ENCODE measurements around the gene ARAP1. TPM values are rescaled to one million over a fixed set of nuclear protein-coding genes. Genes with fewer than 3 reads are reported as not detected.

The ARAP1 gene
- total RNA-seq, 3 donors from 2014 or later, result 52.3 to 58.1 (median 52.8) TPM

- H3K9me3 Mint-ChIP-seq, result no peaks in the 10 kb centered on the region
- DNase-seq (no peak), ATAC-seq (no peak)
- no peak overlapping the region for H3K4me3 Mint-ChIP-seq
- H3K27me3 Mint-ChIP-seq (ENCODE audit: low read depth), result no peaks in the 10 kb centered on the region
- H3K36me3 Mint-ChIP-seq (ENCODE audit: insufficient read depth), result no peaks in the 10 kb centered on the region
- H3K4me1 Mint-ChIP-seq (ENCODE audit: low read depth), result peaks cover under 1% of the 10 kb centered on the region
Measured at GRCh38 chr11:72774499-72774898, 22.3 kb upstream of the ARAP1 start.

- H3K4me3 Mint-ChIP-seq, result no peak overlapping the region
- H3K36me3 Mint-ChIP-seq (ENCODE audit: insufficient read depth), result no peaks in the 10 kb centered on the region
- no peaks in the 10 kb centered on the region for H3K9me3 Mint-ChIP-seq
- H3K27me3 Mint-ChIP-seq (ENCODE audit: low read depth), result no peaks in the 10 kb centered on the region
- DNase-seq (no peak), ATAC-seq (no peak)
- H3K4me1 Mint-ChIP-seq (ENCODE audit: low read depth), result no peaks in the 10 kb centered on the region
Measured at GRCh38 chr11:72773696-72774095, 21.5 kb upstream of the ARAP1 start.

DNA sequence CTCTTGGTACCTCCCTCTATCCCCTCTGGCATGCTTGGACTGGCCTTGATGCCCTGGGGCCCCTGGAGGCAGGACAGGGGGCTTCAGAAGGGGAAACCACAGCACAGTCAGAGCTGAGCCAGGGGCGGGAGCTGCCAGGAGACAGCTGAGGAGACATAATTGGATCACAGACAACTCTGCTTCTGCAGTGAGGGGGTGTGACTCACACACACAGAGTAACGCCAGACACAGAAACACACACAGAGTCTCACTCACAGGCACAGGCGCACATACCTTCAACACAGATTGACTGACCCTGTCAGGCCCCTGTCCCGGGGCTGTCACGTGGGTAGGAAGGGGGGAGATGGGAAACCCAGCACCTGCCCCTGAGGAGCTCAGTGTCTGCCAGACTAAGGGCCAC, 21.1 kb upstream of the ARAP1 start:
- no peak for ATAC-seq
- no peaks in the 10 kb centered on the region for H3K27me3 Mint-ChIP-seq (ENCODE audit: low read depth)
- no peak overlapping the region for H3K4me3 Mint-ChIP-seq
- no peaks in the 10 kb centered on the region for H3K36me3 Mint-ChIP-seq (ENCODE audit: insufficient read depth)
- no peak for DNase-seq
- no peaks in the 10 kb centered on the region for H3K4me1 Mint-ChIP-seq (ENCODE audit: low read depth)
- no peaks in the 10 kb centered on the region for H3K9me3 Mint-ChIP-seq

DNA sequence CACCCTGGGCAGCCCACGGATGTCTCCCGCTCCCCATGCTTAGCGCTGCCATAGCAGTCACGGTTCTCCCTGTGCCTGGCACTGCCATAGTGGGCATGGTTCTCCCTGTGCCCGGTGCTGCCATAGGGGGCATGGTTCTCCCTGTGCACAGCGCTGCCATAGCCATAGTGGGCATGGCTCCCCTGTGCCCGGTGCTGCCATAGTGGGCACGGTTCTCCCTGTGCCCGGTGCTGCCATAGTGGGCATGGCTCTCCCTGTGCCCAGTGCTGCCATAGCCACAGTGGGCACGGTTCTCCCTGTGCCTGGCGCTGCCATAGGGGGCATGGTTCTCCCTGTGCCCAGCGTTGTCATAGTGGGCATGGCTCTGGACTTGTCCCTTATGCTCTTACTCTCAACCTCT, 19.9 kb upstream of the ARAP1 start:
- no peaks in the 10 kb centered on the region for H3K36me3 Mint-ChIP-seq (ENCODE audit: insufficient read depth)
- H3K4me3 Mint-ChIP-seq, result no peak overlapping the region
- no peaks in the 10 kb centered on the region for H3K27me3 Mint-ChIP-seq (ENCODE audit: low read depth)
- ATAC-seq, result no peak
- H3K9me3 Mint-ChIP-seq, result no peaks in the 10 kb centered on the region
- H3K4me1 Mint-ChIP-seq (ENCODE audit: low read depth), result no peaks in the 10 kb centered on the region
- DNase-seq, result no peak

- Mint-ChIP-seq H3K27me3 (ENCODE audit: low read depth) (no peaks in the 10 kb centered on the region), H3K4me1 (ENCODE audit: low read depth) (no peaks in the 10 kb centered on the region), H3K4me3 (no peak overlapping the region), H3K36me3 (ENCODE audit: insufficient read depth) (no peaks in the 10 kb centered on the region), H3K9me3 (no peaks in the 10 kb centered on the region)
- ATAC-seq, result no peak
- DNase-seq, result no peak
Measured at GRCh38 chr11:72771507-72771906, 19.3 kb upstream of the ARAP1 start.

DNA sequence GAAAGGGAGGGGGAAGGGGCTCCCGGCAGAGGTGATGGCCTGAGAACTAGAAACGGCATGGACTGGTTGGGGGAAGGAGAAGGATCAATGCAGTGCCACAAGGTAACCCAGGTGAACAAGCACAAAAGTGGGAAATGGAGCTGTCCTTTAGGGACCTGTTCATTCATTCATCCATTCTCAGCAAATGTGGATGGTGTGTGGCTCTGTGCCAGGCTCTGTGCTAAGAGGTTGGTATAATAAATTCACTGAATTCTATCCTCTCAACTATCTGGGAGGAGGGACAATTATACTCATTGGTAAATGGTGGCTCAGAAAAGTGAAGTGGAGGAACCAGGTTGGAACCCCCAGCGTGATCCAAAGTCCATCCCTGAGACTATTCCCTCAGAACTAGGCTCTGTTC, 18.6 kb upstream of the ARAP1 start:
- H3K9me3 Mint-ChIP-seq, result no peaks in the 10 kb centered on the region
- no peaks in the 10 kb centered on the region for H3K36me3 Mint-ChIP-seq (ENCODE audit: insufficient read depth)
- no peaks in the 10 kb centered on the region for H3K27me3 Mint-ChIP-seq (ENCODE audit: low read depth)
- ATAC-seq (no peak), DNase-seq (no peak)
- no peaks in the 10 kb centered on the region for H3K4me1 Mint-ChIP-seq (ENCODE audit: low read depth)
- no peak overlapping the region for H3K4me3 Mint-ChIP-seq

- ATAC-seq (no peak), DNase-seq (no peak)
- no peaks in the 10 kb centered on the region for H3K4me1 Mint-ChIP-seq (ENCODE audit: low read depth)
- no peak overlapping the region for H3K4me3 Mint-ChIP-seq
- H3K36me3 Mint-ChIP-seq (ENCODE audit: insufficient read depth), result no peaks in the 10 kb centered on the region
- H3K9me3 Mint-ChIP-seq, result no peaks in the 10 kb centered on the region
- no peaks in the 10 kb centered on the region for H3K27me3 Mint-ChIP-seq (ENCODE audit: low read depth)
Measured at GRCh38 chr11:72769680-72770079, 17.5 kb upstream of the ARAP1 start.

DNA sequence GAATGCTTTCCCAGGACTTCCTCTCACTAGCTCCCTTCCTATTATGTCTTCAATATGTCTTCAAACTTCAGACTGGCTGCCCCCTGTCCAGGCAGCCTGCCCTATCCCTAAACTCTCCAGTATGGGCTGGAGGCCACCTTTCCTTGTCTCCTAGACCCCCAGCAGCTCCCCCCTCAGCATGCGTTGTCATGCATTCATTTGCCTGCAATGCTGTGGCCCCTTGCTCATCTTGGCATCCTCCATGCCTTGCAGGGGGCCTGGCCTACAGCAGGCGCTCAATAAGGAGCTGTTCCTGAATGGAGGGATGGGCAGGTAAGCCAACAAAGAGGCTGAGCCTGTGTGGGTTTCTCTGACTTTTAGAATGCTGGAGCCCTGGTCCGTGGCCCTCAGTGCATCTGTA, 16.4 kb upstream of the ARAP1 start:
- DNase-seq (no peak), ATAC-seq (no peak)
- Mint-ChIP-seq H3K4me3 (no peak overlapping the region), H3K4me1 (ENCODE audit: low read depth) (peaks cover 2% of the 10 kb centered on the region), H3K9me3 (no peaks in the 10 kb centered on the region), H3K27me3 (ENCODE audit: low read depth) (no peaks in the 10 kb centered on the region), H3K36me3 (ENCODE audit: insufficient read depth) (no peaks in the 10 kb centered on the region)

DNA sequence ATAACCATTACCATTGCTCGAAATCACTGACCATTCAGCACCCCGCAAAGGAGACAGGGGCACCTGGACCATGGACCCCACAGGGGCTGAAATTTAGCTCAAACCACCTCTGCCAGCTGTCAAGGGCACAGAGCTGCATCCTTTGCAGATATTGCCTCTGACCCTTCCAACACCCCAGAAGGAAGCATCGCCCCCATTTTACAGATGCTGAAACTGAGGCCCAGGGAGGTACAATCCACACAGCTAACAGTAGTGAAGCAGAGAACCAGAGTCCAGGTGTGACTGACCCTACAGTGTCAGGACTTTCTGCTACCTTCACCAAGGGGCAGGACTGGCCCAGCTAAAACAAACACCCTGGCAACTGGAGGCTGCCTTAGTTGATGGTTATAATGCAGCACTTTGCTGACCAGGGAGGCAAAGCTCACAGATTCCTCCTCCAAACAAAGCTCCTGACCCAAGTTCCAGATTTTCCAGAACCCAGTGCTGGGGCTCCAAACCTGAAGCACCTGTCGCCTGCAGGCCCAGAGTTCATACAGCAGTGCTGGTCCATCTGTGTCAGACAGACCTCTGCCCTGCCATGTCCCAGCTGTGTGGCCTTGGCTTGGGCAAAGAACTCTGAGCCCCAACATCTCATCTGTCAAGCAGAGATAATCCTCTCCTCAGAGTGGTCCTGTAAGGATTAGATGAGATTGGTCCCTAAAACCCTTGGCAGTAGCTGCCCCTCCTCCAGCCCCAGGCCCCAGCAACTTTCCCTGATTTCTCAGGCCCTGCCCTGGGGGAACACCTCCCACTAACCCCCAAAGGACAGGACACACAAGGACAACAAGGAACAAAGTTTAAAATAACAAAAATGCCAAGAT, 15.2 kb upstream of the ARAP1 start:
- ATAC-seq, result no peak
- DNase-seq, result no peak
- Mint-ChIP-seq H3K9me3 (no peaks in the 10 kb centered on the region), H3K36me3 (ENCODE audit: insufficient read depth) (no peaks in the 10 kb centered on the region), H3K4me3 (no peak overlapping the region), H3K27me3 (ENCODE audit: low read depth) (no peaks in the 10 kb centered on the region), H3K4me1 (ENCODE audit: low read depth) (peaks cover 14% of the 10 kb centered on the region)

- Mint-ChIP-seq H3K36me3 (ENCODE audit: insufficient read depth) (no peaks in the 10 kb centered on the region), H3K27me3 (ENCODE audit: low read depth) (no peaks in the 10 kb centered on the region), H3K4me1 (ENCODE audit: low read depth) (peaks cover 19% of the 10 kb centered on the region), H3K9me3 (no peaks in the 10 kb centered on the region), H3K4me3 (no peak overlapping the region)
- DNase-seq (no peak), ATAC-seq (no peak)
Measured at GRCh38 chr11:72766152-72766902, 14.1 kb upstream of the ARAP1 start.

DNA sequence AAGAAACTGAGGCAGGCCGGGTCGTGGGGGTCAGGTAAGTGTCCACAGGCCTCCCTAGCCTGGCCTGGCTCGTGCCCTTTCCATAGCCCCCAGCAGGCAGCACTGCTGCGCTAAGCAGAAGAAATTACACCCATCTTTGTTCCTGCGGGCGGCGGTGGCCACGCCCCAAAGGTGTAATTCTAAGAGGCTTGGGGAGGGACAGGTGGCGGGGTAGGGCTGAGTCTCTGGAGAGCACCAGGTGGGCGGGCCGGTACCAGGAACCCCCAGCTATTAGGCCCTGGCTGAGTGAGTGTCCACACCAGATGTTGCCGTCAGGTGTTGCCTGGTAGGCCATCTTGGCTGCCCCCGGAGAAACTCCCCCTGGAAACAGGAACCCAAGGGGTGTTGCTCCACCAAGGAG, 12.3 kb upstream of the ARAP1 start:
- Mint-ChIP-seq H3K4me1 (ENCODE audit: low read depth) (peaks cover 19% of the 10 kb centered on the region), H3K36me3 (ENCODE audit: insufficient read depth) (no peaks in the 10 kb centered on the region), H3K9me3 (no peaks in the 10 kb centered on the region), H3K27me3 (ENCODE audit: low read depth) (no peaks in the 10 kb centered on the region), H3K4me3 (no peak overlapping the region)
- ATAC-seq, result no peak
- no peak for DNase-seq

- peaks cover 1% of the 10 kb centered on the region for H3K36me3 Mint-ChIP-seq (ENCODE audit: insufficient read depth)
- H3K27me3 Mint-ChIP-seq (ENCODE audit: low read depth), result no peaks in the 10 kb centered on the region
Measured at GRCh38 chr11:72763823-72764222, 11.6 kb upstream of the ARAP1 start.

GRCh38 chr11:72762641-72763304, 10.6 kb upstream of the ARAP1 start:
- Mint-ChIP-seq H3K9me3 (no peaks in the 10 kb centered on the region), H3K4me1 (ENCODE audit: low read depth) (peaks cover 21% of the 10 kb centered on the region), H3K27me3 (ENCODE audit: low read depth) (no peaks in the 10 kb centered on the region), H3K36me3 (ENCODE audit: insufficient read depth) (peaks cover 6% of the 10 kb centered on the region), H3K4me3 (no peak overlapping the region)
- ATAC-seq (peak; percentile 52 to 72), DNase-seq (no peak)

More at GRCh38 chr11:72763823-72764222, 11.6 kb upstream of the ARAP1 start:
- Mint-ChIP-seq H3K4me1 (ENCODE audit: low read depth) (peaks cover 20% of the 10 kb centered on the region), H3K9me3 (no peaks in the 10 kb centered on the region), H3K4me3 (no peak overlapping the region)
- ATAC-seq, result no peak
- no peak for DNase-seq

DNA sequence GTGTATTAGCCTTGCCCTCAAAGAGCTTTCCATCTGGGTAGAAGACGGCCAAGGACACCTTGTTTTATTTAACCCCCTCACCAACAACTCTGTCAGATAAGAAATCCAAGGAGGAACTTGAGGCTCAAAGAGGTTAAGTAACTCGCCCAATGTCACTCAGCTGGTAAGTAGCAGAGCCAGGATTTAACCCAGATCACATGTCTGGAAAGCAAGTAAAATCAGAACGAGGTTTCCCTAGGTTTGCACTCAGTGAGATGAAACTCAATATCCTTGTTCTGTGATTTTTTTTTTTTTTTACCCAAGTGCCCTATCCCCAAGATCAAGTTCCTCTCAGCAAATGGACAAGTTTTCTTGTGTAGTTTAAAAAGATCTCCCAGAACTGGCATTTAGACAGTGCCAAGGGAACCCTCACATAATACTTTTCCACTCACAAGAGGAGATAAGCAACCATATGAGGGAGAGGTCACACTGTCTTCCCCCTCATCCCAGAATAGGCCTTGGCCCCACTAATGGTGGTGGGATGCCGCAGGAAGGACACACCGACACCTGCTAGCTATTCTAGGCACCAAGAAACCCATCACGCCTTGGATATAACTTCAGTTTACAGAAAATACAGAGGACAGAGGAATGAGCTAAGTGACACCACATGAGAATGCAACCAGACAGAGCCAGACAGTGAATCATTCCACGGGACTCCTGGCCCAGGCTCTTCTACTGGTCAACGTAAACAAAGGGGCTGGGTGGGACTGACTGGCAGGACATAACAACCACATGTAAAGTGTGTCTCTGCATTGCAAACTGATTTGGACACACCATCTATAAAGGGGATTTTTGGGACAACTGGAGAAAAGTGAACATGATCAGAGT, 8.6 kb upstream of the ARAP1 start:
- Mint-ChIP-seq H3K9me3 (no peaks in the 10 kb centered on the region), H3K36me3 (ENCODE audit: insufficient read depth) (peaks cover 8% of the 10 kb centered on the region), H3K4me3 (no peak overlapping the region), H3K27me3 (ENCODE audit: low read depth) (no peaks in the 10 kb centered on the region), H3K4me1 (ENCODE audit: low read depth) (peaks cover 21% of the 10 kb centered on the region)
- ATAC-seq (no peak), DNase-seq (no peak)

All from activated T-cell treated with anti-CD3 and anti-CD28 coated beads, Interleukin-2, amount 50 U/mL, for 4 hours (primary cell).